GM12891 (cell line): Measurements from ENCODE around the gene TMCC1.
"Not testable (repeated sequence)": the region's sequence is repeated elsewhere in the genome, so short reads cannot be mapped to it uniquely, and the experiment has no call there.

Experiments used
- DNase-seq: peaks from one replicate; pipeline ENCODE4 v3.0.0; 2011; ENCODE audit warnings: low spot score; ENCODE audit not compliant: insufficient read length
- FAIRE-seq: peaks from 2 replicates; lab custom pipeline; 2011; peaks lifted over from hg19 to GRCh38; lab: Jason Lieb, UNC
- PAX5 ChIP-seq: IDR thresholded peaks from 2 replicates; pipeline ENCODE4 v1.6.1; 2011; ENCODE audit warnings: low read length, moderate library complexity, mild to moderate bottlenecking; ENCODE audit not compliant: insufficient read depth, severe bottlenecking
- POLR2A ChIP-seq: IDR thresholded peaks from 2 replicates; pipeline ENCODE4 v1.6.1; 2011; ENCODE audit warnings: low read depth, low read length, control low read depth
- POLR2AphosphoS5 ChIP-seq: IDR thresholded peaks from 2 replicates; pipeline ENCODE4 v1.6.1; 2011; ENCODE audit warnings: low read depth, low read length, control low read depth
- POU2F2 ChIP-seq: IDR thresholded peaks from 2 replicates; pipeline ENCODE4 v1.6.1; 2011; ENCODE audit warnings: low read depth, mild to moderate bottlenecking, control low read depth, low read length, moderate library complexity
- SPI1 ChIP-seq: IDR thresholded peaks from 2 replicates; pipeline ENCODE4 v1.6.1; 2011; ENCODE audit warnings: low read depth, low read length, control low read depth
- TAF1 ChIP-seq: IDR thresholded peaks from 2 replicates; pipeline ENCODE4 v1.6.1; 2011; ENCODE audit warnings: low read depth, low read length, control low read depth

The TMCC1 gene

GRCh38 chr3:129758306-129758705 is 135.2 kb downstream of the TMCC1 start:
- TF ChIP-seq POLR2A = no peak
- TF ChIP-seq POLR2AphosphoS5 = no peak
- TF ChIP-seq SPI1 = no peak
- no peak for TF ChIP-seq TAF1
- no peak for TF ChIP-seq POU2F2
- DNase-seq = no peak
- FAIRE-seq = no peak

- DNase-seq (no peak), FAIRE-seq (no peak)
- TF ChIP-seq POLR2A = no peak
- no peak for TF ChIP-seq SPI1
These were observed 136.6 kb downstream of the TMCC1 start for GRCh38 chr3:129756871-129757270.

GRCh38 chr3:129751105-129751504 is 142.4 kb downstream of the TMCC1 start:
- not testable (repeated sequence) for FAIRE-seq

GRCh38 chr3:129749692-129750091 is 143.8 kb downstream of the TMCC1 start:
- FAIRE-seq (no peak), DNase-seq (no peak)
- TF ChIP-seq POLR2A (no peak), SPI1 (no peak), POLR2AphosphoS5 (no peak), PAX5 (no peak), TAF1 (no peak), POU2F2 (no peak)

More at GRCh38 chr3:129751105-129751504, 142.4 kb downstream of the TMCC1 start:
- DNase-seq = not testable (repeated sequence)

- no peak for DNase-seq
- no peak for FAIRE-seq
- TF ChIP-seq POU2F2 (no peak), TAF1 (no peak), SPI1 (no peak), POLR2A (no peak), POLR2AphosphoS5 (no peak), PAX5 (no peak)
These were observed 145.5 kb downstream of the TMCC1 start for GRCh38 chr3:129747992-129748391.

GRCh38 chr3:129747136-129747535 is 146.4 kb downstream of the TMCC1 start:
- no peak for DNase-seq
- TF ChIP-seq POLR2A (no peak), SPI1 (no peak), POU2F2 (no peak), POLR2AphosphoS5 (no peak), TAF1 (no peak), PAX5 (no peak)
- no peak for FAIRE-seq

GRCh38 chr3:129746629-129747028 is 146.9 kb downstream of the TMCC1 start:
- TF ChIP-seq SPI1 (no peak), TAF1 (no peak), POLR2AphosphoS5 (no peak), POLR2A (no peak), POU2F2 (no peak), PAX5 (no peak)
- DNase-seq (no peak), FAIRE-seq (peak; percentile 50)

- TF ChIP-seq PAX5 (no peak), TAF1 (no peak), SPI1 (no peak), POLR2A (no peak), POU2F2 (no peak), POLR2AphosphoS5 (no peak)
- no peak for FAIRE-seq
- DNase-seq = no peak
These were observed 148.3 kb downstream of the TMCC1 start for GRCh38 chr3:129745253-129745652.

- FAIRE-seq = no peak
- no peak for DNase-seq
- TF ChIP-seq POLR2AphosphoS5 (no peak), POU2F2 (no peak), TAF1 (no peak), SPI1 (no peak), PAX5 (no peak), POLR2A (no peak)
These were observed 151.7 kb downstream of the TMCC1 start for GRCh38 chr3:129741794-129742193.

GRCh38 chr3:129740090-129740489 is 153.4 kb downstream of the TMCC1 start:
- TF ChIP-seq POLR2AphosphoS5 (no peak), POLR2A (no peak), TAF1 (no peak), SPI1 (no peak), PAX5 (no peak), POU2F2 (no peak)
- DNase-seq = no peak
- FAIRE-seq = no peak

GRCh38 chr3:129739634-129740033 is 153.9 kb downstream of the TMCC1 start:
- no peak for TF ChIP-seq SPI1
- TF ChIP-seq POU2F2 = no peak
- TF ChIP-seq POLR2A = no peak
- TF ChIP-seq PAX5 = no peak
- no peak for TF ChIP-seq TAF1
- TF ChIP-seq POLR2AphosphoS5 = no peak
- FAIRE-seq (peak; percentile 35), DNase-seq (no peak)
